ENCODE results near the gene PTGDR. TPM values are rescaled to one million over a fixed set of nuclear protein-coding genes. Genes with fewer than 3 reads are reported as not detected.

Gene PTGDR
- total and polyA plus RNA-seq, 11 donors = 0.33 to 2.5 (median 0.88) TPM

GRCh38 chr14:52307376-52307775 lies 39.9 kb downstream of the PTGDR start:
- Histone ChIP-seq H3K27me3 (peaks cover 0 to 17% (median 0%) of the 10 kb centered on the region in 9 donors), H3K36me3 (no peaks in the 10 kb centered on the region), H3K4me3 (no peak overlapping the region), H3K9me3 (no peaks in the 10 kb centered on the region), H3K27ac (no peak overlapping the region), H3K4me1 (peaks cover 0 to 48% (median 0%) of the 10 kb centered on the region in 12 donors)
- intact Hi-C loops (cut with DNase I) = no loop called here
- ATAC-seq (no peak), DNase-seq (no peak)
- WGBS, 4 donors = 78 to 91% (median 79%) methylated on average over 4 of the region's 4 CpGs
- TF ChIP-seq CTCF (IDR thresholded peaks at IDR 0.05) (no peak), POLR2A (IDR thresholded peaks at IDR 0.05) (no peak)

- DNase-seq (no peak), ATAC-seq (no peak)
- intact Hi-C loops (cut with DNase I) = no loop called here
- Histone ChIP-seq H3K36me3 (no peaks in the 10 kb centered on the region), H3K9me3 (no peaks in the 10 kb centered on the region), H3K27me3 (peaks cover 0 to 23% (median 0%) of the 10 kb centered on the region in 9 donors), H3K4me3 (no peak overlapping the region), H3K27ac (no peak overlapping the region), H3K4me1 (peaks cover 0 to 53% (median 0%) of the 10 kb centered on the region in 12 donors)
- WGBS, 4 donors = 65 to 81% (median 73%) methylated on average over 2 of the region's 2 CpGs
- TF ChIP-seq CTCF (IDR thresholded peaks at IDR 0.05) (no peak), POLR2A (IDR thresholded peaks at IDR 0.05) (no peak)
Measured at GRCh38 chr14:52307905-52308304, 40.4 kb downstream of the PTGDR start.

- intact Hi-C loops (cut with DNase I) = no loop called here
- ATAC-seq = no peak
- WGBS, 4 donors = 81 to 85% (median 84%) methylated on average over 3 of the region's 3 CpGs
- Histone ChIP-seq H3K36me3 (no peaks in the 10 kb centered on the region), H3K27me3 (peaks cover 0 to 49% (median 20%) of the 10 kb centered on the region in 9 donors), H3K4me1 (peaks cover 0 to 71% (median 14%) of the 10 kb centered on the region in 12 donors), H3K4me3 (no peak overlapping the region), H3K9me3 (no peaks in the 10 kb centered on the region), H3K27ac (peak overlapping the region in 1 of 12 donors; percentile 34)
- no peak for DNase-seq
- TF ChIP-seq POLR2A (IDR thresholded peaks at IDR 0.05) (no peak), CTCF (IDR thresholded peaks at IDR 0.05) (no peak)
Measured at GRCh38 chr14:52310541-52310940, 43.0 kb downstream of the PTGDR start.

GRCh38 chr14:52312931-52313355 lies 45.4 kb downstream of the PTGDR start:
- no peaks in the 10 kb centered on the region for H3K9me3 ChIP-seq
- intact Hi-C loops (cut with DNase I) = no loop called here
- H3K4me3 ChIP-seq = peak overlapping the region in 5 of 12 donors; percentile 54 to 78 (median 66)
- H3K27me3 ChIP-seq = peaks cover 0 to 50% (median 22%) of the 10 kb centered on the region in 9 donors
- peaks cover 0 to 86% (median 14%) of the 10 kb centered on the region in 12 donors for H3K4me1 ChIP-seq
- 68 to 76% (median 71%) methylated on average over 5 of the region's 5 CpGs for WGBS, 4 donors
- TF ChIP-seq POLR2A (IDR thresholded peaks at IDR 0.05) = no peak
- TF ChIP-seq CTCF (IDR thresholded peaks at IDR 0.05) = no peak
- no peaks in the 10 kb centered on the region for H3K36me3 ChIP-seq
- ATAC-seq (peak in 1 of 4 donors; percentile 23), DNase-seq (no peak)
- peak overlapping the region in 1 of 12 donors; percentile 89 for H3K27ac ChIP-seq

Measured in heart left ventricle (tissue), 16 donors.